SK-N-SH treated with all-trans-retinoic acid at 6 μM for 48 hours (cell line): ENCODE data around the gene LIN52.

Source experiments
- ATAC-seq: fragments of 200-7000 bp; cut with Tn5 transposase; 3 replicates; pipeline ENCODE4 v1.9.1; 2020; ENCODE audit warnings: mild to moderate bottlenecking, moderate library complexity
- BACH2 ChIP-seq: fragments of 250-450 bp; sonication (Bioruptor Pico); IDR thresholded peaks from 2 replicates; pipeline ENCODE4 v1.9.0; 2021; ENCODE audit warnings: mild to moderate bottlenecking, borderline replicate concordance
- CSDC2 ChIP-seq: fragments of 250-450 bp; sonication (Bioruptor Pico); IDR thresholded peaks from 2 replicates; pipeline ENCODE4 v1.5.0; 2020; ENCODE audit warnings: mild to moderate bottlenecking, moderate library complexity
- GLIS3 ChIP-seq: fragments of 250-450 bp; sonication (Bioruptor Pico); IDR thresholded peaks from 2 replicates; pipeline ENCODE4 v1.5.0; 2020; ENCODE audit warnings: mild to moderate bottlenecking, moderate library complexity
- ISL1 ChIP-seq: fragments of 250-450 bp; sonication (Bioruptor Pico); IDR thresholded peaks from 2 replicates; pipeline ENCODE4 v2.1.2; 2022; ENCODE audit warnings: mild to moderate bottlenecking, moderate library complexity
- OSR1 ChIP-seq: fragments of 250-450 bp; sonication (Bioruptor Pico); IDR thresholded peaks from 2 replicates; pipeline ENCODE4 v1.8.0; 2022; ENCODE audit warnings: moderate library complexity, mild to moderate bottlenecking, inconsistent platforms
- PPARA ChIP-seq: fragments of 250-450 bp; sonication (Bioruptor Pico); IDR thresholded peaks from 2 replicates; pipeline ENCODE4 v1.5.0; 2020; ENCODE audit warnings: mild to moderate bottlenecking, borderline replicate concordance
- RARB ChIP-seq: fragments of 250-450 bp; sonication (Bioruptor Pico); IDR thresholded peaks from 2 replicates; pipeline ENCODE4 v1.8.0; 2021; ENCODE audit warnings: mild to moderate bottlenecking, moderate library complexity
- SNAI2 ChIP-seq: fragments of 250-450 bp; sonication (Bioruptor Pico); IDR thresholded peaks from 2 replicates; pipeline ENCODE4 v1.5.0; 2020; ENCODE audit warnings: mild to moderate bottlenecking, moderate library complexity
- TCF4 ChIP-seq: fragments of 250-450 bp; sonication (Bioruptor Pico); IDR thresholded peaks from 2 replicates; pipeline ENCODE4 v1.8.0; 2021; ENCODE audit warnings: mild to moderate bottlenecking, moderate library complexity, borderline replicate concordance
- TOX ChIP-seq: fragments of 250-450 bp; sonication (Bioruptor Pico); IDR thresholded peaks from 2 replicates; pipeline ENCODE4 v1.8.0; 2021; ENCODE audit warnings: mild to moderate bottlenecking, moderate library complexity, borderline replicate concordance
- ZFP3 ChIP-seq: fragments of 250-450 bp; sonication (Bioruptor Pico); IDR thresholded peaks from 2 replicates; pipeline ENCODE4 v1.5.0; 2020; ENCODE audit warnings: mild to moderate bottlenecking, moderate library complexity
- ZFP30 ChIP-seq: fragments of 450-650 bp; formaldehyde crosslinking; IDR thresholded peaks from 2 replicates; pipeline ENCODE4 v1.5.0; 2022; ENCODE audit warnings: mild to moderate bottlenecking, moderate library complexity
- ZNF565 ChIP-seq: fragments of 450-650 bp; formaldehyde crosslinking; conservative IDR thresholded peaks from 2 replicates; pipeline ENCODE4 v1.5.0; 2020; ENCODE audit warnings: low read depth, mild to moderate bottlenecking, moderate library complexity
- ZNF70 ChIP-seq: fragments of 450-650 bp; formaldehyde crosslinking; IDR thresholded peaks from 2 replicates; pipeline ENCODE4 v1.5.0; 2020; ENCODE audit warnings: mild to moderate bottlenecking, moderate library complexity
- ZNF8 ChIP-seq: fragments of 450-650 bp; formaldehyde crosslinking; IDR thresholded peaks from 2 replicates; pipeline ENCODE4 v1.5.0; 2020; ENCODE audit warnings: mild to moderate bottlenecking, moderate library complexity
- TF ChIP-seq, protein P1 (sequence below): fragments of 250-450 bp; sonication (Bioruptor Pico); IDR thresholded peaks from 2 replicates; pipeline ENCODE4 v1.5.1; 2021; ENCODE audit warnings: mild to moderate bottlenecking, moderate library complexity
- TF ChIP-seq, protein P2 (sequence below): fragments of 250-450 bp; sonication (Bioruptor Pico); IDR thresholded peaks from 2 replicates; pipeline ENCODE4 v1.8.0; 2021; ENCODE audit warnings: low read depth, mild to moderate bottlenecking, moderate library complexity, borderline replicate concordance
- TF ChIP-seq, protein P3 (sequence below): fragments of 250-450 bp; sonication (Bioruptor Pico); IDR thresholded peaks from 2 replicates; pipeline ENCODE4 v1.8.0; 2020; ENCODE audit warnings: mild to moderate bottlenecking, moderate library complexity, borderline replicate concordance
- TF ChIP-seq, protein P4 (sequence below): fragments of 250-450 bp; sonication (Bioruptor Pico); IDR thresholded peaks from 2 replicates; pipeline ENCODE4 v1.5.1; 2020; ENCODE audit warnings: low read depth, mild to moderate bottlenecking, moderate library complexity
- TF ChIP-seq, protein P5 (sequence below): fragments of 250-450 bp; sonication (Bioruptor Pico); IDR thresholded peaks from 2 replicates; pipeline ENCODE4 v1.5.0; 2020; ENCODE audit warnings: mild to moderate bottlenecking, moderate library complexity

The LIN52 gene

DNA sequence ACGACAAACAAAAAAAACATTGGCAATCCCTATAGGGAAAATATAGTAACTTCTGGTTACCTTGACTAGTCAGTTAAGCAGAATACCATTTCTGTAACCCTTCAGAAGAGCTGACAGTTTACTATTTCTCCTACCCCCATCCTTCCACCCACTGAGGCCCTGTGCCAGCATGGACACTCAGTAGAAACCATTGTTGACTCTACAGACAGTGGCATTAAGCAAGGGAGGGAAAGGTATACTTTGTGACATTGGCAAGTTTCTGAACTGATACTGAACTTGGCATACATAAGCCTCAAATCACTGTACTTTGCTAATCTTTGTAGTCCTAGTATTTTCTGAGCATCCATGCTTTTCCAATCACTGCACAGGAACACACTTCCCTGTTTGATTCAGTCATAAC, 121.1 kb downstream of the LIN52 start:
- ATAC-seq = no peak
- no peak for TF ChIP-seq OSR1 (CRISPR knock-in tag)
- no peak for TF ChIP-seq RARB (CRISPR knock-in tag)
- no peak for TF ChIP-seq PPARA (CRISPR knock-in tag)
- TF ChIP-seq, protein P1, sequence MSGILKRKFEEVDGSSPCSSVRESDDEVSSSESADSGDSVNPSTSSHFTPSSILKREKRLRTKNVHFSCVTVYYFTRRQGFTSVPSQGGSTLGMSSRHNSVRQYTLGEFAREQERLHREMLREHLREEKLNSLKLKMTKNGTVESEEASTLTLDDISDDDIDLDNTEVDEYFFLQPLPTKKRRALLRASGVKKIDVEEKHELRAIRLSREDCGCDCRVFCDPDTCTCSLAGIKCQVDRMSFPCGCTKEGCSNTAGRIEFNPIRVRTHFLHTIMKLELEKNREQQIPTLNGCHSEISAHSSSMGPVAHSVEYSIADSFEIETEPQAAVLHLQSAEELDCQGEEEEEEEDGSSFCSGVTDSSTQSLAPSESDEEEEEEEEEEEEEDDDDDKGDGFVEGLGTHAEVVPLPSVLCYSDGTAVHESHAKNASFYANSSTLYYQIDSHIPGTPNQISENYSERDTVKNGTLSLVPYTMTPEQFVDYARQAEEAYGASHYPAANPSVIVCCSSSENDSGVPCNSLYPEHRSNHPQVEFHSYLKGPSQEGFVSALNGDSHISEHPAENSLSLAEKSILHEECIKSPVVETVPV = no peak
- TF ChIP-seq SNAI2 (CRISPR knock-in tag) = no peak
- no peak for TF ChIP-seq ISL1 (CRISPR knock-in tag)
- no peak for TF ChIP-seq TOX (CRISPR knock-in tag)
- no peak for TF ChIP-seq ZNF8 (CRISPR knock-in tag)
- no peak for TF ChIP-seq TCF4
- TF ChIP-seq, protein P2, sequence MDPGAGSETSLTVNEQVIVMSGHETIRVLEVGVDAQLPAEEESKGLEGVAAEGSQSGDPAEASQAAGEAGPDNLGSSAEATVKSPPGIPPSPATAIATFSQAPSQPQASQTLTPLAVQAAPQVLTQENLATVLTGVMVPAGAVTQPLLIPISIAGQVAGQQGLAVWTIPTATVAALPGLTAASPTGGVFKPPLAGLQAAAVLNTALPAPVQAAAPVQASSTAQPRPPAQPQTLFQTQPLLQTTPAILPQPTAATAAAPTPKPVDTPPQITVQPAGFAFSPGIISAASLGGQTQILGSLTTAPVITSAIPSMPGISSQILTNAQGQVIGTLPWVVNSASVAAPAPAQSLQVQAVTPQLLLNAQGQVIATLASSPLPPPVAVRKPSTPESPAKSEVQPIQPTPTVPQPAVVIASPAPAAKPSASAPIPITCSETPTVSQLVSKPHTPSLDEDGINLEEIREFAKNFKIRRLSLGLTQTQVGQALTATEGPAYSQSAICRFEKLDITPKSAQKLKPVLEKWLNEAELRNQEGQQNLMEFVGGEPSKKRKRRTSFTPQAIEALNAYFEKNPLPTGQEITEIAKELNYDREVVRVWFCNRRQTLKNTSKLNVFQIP (CRISPR knock-in tag) = no peak

DNA sequence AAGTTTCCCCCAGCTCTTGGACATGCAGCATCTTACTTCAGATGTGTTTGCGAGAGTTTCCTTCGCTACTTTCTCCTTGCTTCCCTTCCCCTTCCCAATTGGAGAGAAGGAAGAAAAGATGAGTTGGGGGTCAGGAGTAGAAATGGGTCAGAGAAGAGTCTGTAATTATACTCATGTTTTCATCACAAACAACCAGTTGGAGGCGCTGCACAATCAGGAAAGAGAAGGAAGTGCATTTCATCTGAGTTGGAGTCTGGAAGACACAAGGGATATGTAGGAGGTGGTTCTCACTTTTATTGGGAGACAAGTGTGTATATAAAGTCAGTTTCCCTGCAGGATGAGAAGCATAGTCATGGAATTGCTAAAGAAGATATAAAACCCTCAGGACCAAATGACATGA, 123.2 kb downstream of the LIN52 start:
- ATAC-seq = no peak
- TF ChIP-seq RARB (CRISPR knock-in tag) = no peak
- no peak for TF ChIP-seq ZFP30
- TF ChIP-seq ZNF70 (CRISPR knock-in tag) = no peak
- TF ChIP-seq, protein P3, sequence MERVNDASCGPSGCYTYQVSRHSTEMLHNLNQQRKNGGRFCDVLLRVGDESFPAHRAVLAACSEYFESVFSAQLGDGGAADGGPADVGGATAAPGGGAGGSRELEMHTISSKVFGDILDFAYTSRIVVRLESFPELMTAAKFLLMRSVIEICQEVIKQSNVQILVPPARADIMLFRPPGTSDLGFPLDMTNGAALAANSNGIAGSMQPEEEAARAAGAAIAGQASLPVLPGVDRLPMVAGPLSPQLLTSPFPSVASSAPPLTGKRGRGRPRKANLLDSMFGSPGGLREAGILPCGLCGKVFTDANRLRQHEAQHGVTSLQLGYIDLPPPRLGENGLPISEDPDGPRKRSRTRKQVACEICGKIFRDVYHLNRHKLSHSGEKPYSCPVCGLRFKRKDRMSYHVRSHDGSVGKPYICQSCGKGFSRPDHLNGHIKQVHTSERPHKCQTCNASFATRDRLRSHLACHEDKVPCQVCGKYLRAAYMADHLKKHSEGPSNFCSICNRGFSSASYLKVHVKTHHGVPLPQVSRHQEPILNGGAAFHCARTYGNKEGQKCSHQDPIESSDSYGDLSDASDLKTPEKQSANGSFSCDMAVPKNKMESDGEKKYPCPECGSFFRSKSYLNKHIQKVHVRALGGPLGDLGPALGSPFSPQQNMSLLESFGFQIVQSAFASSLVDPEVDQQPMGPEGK (CRISPR knock-in tag) = no peak
- no peak for TF ChIP-seq ZNF565
- no peak for TF ChIP-seq CSDC2
- no peak for TF ChIP-seq ZNF8 (CRISPR knock-in tag)
- TF ChIP-seq, protein P4, sequence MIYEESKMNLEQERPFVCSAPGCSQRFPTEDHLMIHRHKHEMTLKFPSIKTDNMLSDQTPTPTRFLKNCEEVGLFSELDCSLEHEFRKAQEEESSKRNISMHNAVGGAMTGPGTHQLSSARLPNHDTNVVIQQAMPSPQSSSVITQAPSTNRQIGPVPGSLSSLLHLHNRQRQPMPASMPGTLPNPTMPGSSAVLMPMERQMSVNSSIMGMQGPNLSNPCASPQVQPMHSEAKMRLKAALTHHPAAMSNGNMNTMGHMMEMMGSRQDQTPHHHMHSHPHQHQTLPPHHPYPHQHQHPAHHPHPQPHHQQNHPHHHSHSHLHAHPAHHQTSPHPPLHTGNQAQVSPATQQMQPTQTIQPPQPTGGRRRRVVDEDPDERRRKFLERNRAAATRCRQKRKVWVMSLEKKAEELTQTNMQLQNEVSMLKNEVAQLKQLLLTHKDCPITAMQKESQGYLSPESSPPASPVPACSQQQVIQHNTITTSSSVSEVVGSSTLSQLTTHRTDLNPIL (CRISPR knock-in tag) = no peak
- TF ChIP-seq BACH2 (CRISPR knock-in tag) = no peak
- TF ChIP-seq, protein P5, sequence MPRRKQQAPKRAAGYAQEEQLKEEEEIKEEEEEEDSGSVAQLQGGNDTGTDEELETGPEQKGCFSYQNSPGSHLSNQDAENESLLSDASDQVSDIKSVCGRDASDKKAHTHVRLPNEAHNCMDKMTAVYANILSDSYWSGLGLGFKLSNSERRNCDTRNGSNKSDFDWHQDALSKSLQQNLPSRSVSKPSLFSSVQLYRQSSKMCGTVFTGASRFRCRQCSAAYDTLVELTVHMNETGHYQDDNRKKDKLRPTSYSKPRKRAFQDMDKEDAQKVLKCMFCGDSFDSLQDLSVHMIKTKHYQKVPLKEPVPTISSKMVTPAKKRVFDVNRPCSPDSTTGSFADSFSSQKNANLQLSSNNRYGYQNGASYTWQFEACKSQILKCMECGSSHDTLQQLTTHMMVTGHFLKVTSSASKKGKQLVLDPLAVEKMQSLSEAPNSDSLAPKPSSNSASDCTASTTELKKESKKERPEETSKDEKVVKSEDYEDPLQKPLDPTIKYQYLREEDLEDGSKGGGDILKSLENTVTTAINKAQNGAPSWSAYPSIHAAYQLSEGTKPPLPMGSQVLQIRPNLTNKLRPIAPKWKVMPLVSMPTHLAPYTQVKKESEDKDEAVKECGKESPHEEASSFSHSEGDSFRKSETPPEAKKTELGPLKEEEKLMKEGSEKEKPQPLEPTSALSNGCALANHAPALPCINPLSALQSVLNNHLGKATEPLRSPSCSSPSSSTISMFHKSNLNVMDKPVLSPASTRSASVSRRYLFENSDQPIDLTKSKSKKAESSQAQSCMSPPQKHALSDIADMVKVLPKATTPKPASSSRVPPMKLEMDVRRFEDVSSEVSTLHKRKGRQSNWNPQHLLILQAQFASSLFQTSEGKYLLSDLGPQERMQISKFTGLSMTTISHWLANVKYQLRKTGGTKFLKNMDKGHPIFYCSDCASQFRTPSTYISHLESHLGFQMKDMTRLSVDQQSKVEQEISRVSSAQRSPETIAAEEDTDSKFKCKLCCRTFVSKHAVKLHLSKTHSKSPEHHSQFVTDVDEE (CRISPR knock-in tag) = no peak
- TF ChIP-seq ZFP3 (CRISPR knock-in tag) = no peak

DNA sequence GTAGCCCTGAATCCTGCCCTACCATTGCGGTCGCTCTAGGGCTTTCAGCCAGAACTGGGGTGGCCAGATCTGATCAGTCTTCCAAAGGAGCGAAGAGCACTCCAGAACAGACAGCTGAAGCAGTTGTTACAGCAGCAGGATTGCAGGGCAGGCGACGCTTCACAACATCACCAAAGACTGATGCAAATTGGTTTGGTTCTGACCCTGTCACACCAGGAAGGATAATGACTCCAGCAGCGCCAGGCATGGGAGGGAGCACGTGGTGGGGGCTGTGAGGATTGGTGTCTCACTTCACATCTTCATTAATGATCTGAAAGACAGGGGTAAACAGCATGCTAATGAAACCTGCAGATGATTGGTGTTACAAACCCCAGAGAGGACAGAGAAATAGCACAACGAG, 123.9 kb downstream of the LIN52 start:
- no peak for TF ChIP-seq RARB (CRISPR knock-in tag)
- no peak for ATAC-seq

DNA sequence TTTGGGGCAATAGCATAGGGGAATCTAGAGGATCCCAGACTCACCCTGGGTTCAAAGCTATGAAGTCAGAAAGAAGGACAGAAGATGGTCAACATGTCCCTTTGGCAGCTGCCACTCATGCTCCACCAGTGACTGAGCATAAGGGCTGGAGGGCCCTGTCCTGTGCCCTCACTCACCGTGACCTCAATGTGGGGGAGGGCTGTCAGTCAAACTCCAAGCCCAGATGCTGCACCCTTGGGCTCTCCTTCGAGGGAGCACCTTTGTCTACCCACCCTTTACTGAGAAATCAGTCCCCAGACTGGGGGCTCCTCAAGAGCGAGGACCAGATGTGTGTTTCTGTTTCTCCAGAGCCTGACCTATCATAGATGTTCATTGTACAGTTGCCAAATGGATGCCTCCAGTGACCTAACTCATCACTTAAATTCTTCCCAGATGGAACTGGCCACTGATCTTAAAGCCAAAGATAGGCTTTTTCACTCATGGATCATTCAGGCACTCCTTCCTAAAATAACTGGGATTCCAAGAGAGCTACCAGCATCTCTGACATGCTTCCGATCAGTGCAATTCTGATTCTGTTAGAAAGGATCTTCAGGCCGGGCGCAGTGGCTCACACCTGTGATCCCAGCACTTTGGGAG, 127.3 kb downstream of the LIN52 start:
- no peak for ATAC-seq
- TF ChIP-seq, protein P1 = no peak
- TF ChIP-seq PPARA (CRISPR knock-in tag) = no peak
- no peak for TF ChIP-seq GLIS3 (CRISPR knock-in tag)
- TF ChIP-seq, protein P4 (CRISPR knock-in tag) = no peak
- TF ChIP-seq, protein P5 (CRISPR knock-in tag) = no peak
- no peak for TF ChIP-seq ISL1 (CRISPR knock-in tag)
- TF ChIP-seq CSDC2 = no peak
